Upper lobe of right lung (tissue), 1 donor: ENCODE data around the gene NINJ2. TPM values are rescaled to one million over a fixed set of nuclear protein-coding genes. Genes with fewer than 3 reads are reported as not detected.

Experiments used
- ATAC-seq: fragments of 200-7000 bp; cut with Tn5 transposase; one replicate; pipeline ENCODE4 v1.9.1; 2020; ENCODE audit warnings: mild to moderate bottlenecking, moderate library complexity
- DNase-seq: peaks from one replicate; pipeline ENCODE4 v3.0.0-alpha.2; 2020
- H3K27ac ChIP-seq: fragments of 200-600 bp; one replicate; pipeline ENCODE4 v1.8.0; 2022
- H3K27me3 ChIP-seq: fragments of 200-600 bp; one replicate; pipeline ENCODE4 v1.8.0; 2022; ENCODE audit warnings: mild to moderate bottlenecking
- H3K36me3 ChIP-seq: fragments of 200-600 bp; one replicate; pipeline ENCODE4 v1.8.0; 2022
- H3K4me1 ChIP-seq: fragments of 200-600 bp; one replicate; pipeline ENCODE4 v1.8.0; 2022
- H3K4me3 ChIP-seq: fragments of 200-600 bp; one replicate; pipeline ENCODE4 v1.8.0; 2022; ENCODE audit warnings: mild to moderate bottlenecking
- H3K9me3 ChIP-seq: fragments of 200-600 bp; one replicate; pipeline ENCODE4 v1.8.0; 2022
- CTCF ChIP-seq: fragments of 200-600 bp; IDR thresholded peaks from one replicate; pipeline ENCODE4 v1.8.0; 2022; ENCODE audit warnings: antibody characterized with exemption
- intact Hi-C: fragments of 100-400 bp; cut with DNase I; formaldehyde crosslinking; loops from one replicate; pipeline ENCODE4 v1.11.0; 2022
- total RNA-seq: library from RNA; stranded (reverse); fragmentation: NEBNext Ultra II Directional; extraction: Animal tissue kit (Norgen Biotek cat#: 25700); gene quantifications from one replicate; pipeline ENCODE4 v1.2.1, GENCODE V29; 2021
- donor health status: DM: no; HTN: yes; CAD: no; lungs with severe emphysema.

NINJ2 gene
- total RNA-seq, 1 donor from 2014 or later, result 23.4 TPM

- no peak overlapping the region for H3K4me3 ChIP-seq
- DNase-seq (no peak), ATAC-seq (no peak)
- no peaks in the 10 kb centered on the region for H3K27me3 ChIP-seq
- H3K4me1 ChIP-seq, result peaks cover 16% of the 10 kb centered on the region
- no peak overlapping the region for H3K27ac ChIP-seq
- no peak for TF ChIP-seq CTCF
- no peaks in the 10 kb centered on the region for H3K36me3 ChIP-seq
- H3K9me3 ChIP-seq, result no peaks in the 10 kb centered on the region
- intact Hi-C loops, result loop anchor here (5.0 kb wide), 2 partner anchors 247 to 387 kb away; no protein-coding TSS in a partner anchor
Observed at GRCh38 chr12:565161-565560, 98.1 kb downstream of the NINJ2 start.

DNA sequence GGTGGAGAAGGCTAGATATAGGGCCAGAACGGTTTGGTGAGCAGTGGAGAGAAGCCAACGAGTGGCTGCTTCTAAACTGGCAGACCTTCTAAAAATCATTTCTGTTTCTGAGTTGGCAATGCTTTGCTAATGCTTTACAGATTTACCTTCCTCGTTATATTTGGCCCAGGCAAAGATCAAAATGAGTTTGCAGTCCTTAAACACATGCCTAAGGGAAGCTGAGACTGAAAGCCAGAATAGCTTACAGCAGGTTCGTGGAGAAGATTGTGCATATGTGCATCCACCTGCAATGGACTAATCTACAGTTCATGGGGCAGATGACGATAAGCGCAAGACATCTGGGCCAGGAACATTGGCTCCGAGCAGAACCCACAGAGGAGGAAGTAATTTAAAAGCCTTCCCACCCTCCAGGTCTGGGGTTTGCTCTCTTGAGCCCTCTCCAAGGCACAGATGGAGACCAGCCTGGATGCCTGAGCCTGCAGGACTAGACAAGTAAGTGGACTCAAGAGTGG, 99.4 kb downstream of the NINJ2 start:
- Histone ChIP-seq H3K9me3 (no peaks in the 10 kb centered on the region), H3K4me3 (no peak overlapping the region), H3K27ac (no peak overlapping the region), H3K4me1 (peaks cover 8% of the 10 kb centered on the region), H3K27me3 (no peaks in the 10 kb centered on the region), H3K36me3 (no peaks in the 10 kb centered on the region)
- TF ChIP-seq CTCF, result no peak
- intact Hi-C loops, result no loop called here
- DNase-seq (no peak), ATAC-seq (no peak)

DNA sequence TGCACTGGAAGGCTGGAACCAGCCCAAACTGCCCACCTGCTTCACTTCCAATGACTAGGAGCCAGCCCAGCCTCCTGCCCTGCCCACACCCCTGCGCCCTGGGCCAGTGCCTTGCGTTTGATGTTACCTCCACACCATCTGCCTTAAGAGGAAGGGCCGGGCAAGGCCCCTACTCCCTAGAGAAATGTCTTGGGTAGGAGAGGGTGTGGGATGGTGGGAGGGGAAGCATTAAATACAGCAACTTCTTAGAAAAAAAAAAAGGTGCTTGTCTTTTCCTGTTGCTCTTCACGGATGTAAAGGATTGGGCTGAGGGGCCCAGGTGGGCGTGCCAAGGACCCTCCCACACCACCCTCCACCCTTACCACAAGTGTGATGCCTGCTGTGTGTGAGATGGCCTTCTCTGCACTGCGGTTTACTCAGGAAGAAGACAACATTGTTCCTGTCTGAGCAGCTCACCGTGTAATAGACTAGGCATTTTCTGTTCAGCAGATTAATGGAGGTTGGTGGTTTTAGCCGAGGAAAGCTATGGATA, 99.9 kb downstream of the NINJ2 start:
- no peaks in the 10 kb centered on the region for H3K9me3 ChIP-seq
- no peaks in the 10 kb centered on the region for H3K27me3 ChIP-seq
- H3K27ac ChIP-seq, result peak overlapping the region; percentile 70
- TF ChIP-seq CTCF, result no peak
- no peak overlapping the region for H3K4me3 ChIP-seq
- intact Hi-C loops, result no loop called here
- no peaks in the 10 kb centered on the region for H3K36me3 ChIP-seq
- H3K4me1 ChIP-seq, result peaks cover 8% of the 10 kb centered on the region
- ATAC-seq, result peak; percentile 6
- no peak for DNase-seq

DNA sequence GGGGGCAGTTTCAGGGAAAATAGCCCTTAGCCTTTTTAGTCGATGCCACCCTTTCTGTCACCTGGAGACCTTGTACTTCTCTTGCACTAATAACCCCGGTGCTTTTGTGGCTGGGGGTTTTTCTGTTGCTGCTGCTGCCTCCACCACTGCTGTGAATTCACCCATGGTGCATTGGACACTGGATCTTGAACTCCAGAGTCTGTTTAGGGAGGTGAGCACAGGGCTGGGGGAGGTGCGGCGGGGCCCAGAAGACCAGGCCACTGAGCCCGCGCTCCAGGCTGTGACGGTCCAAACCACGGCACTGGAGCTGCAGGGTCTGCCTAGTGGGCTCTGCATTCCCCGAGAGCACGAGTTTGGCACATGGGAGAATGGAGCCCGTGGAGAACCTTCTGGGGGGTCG, 100.6 kb downstream of the NINJ2 start:
- intact Hi-C loops, result no loop called here
- TF ChIP-seq CTCF, result no peak
- Histone ChIP-seq H3K27me3 (no peaks in the 10 kb centered on the region), H3K4me3 (no peak overlapping the region), H3K27ac (peak overlapping the region; percentile 70), H3K4me1 (peaks cover 8% of the 10 kb centered on the region), H3K36me3 (no peaks in the 10 kb centered on the region), H3K9me3 (no peaks in the 10 kb centered on the region)
- ATAC-seq, result no peak
- DNase-seq, result no peak

- Histone ChIP-seq H3K36me3 (no peaks in the 10 kb centered on the region), H3K27ac (peak overlapping the region; percentile 70), H3K9me3 (no peaks in the 10 kb centered on the region), H3K4me1 (peaks cover 8% of the 10 kb centered on the region), H3K27me3 (no peaks in the 10 kb centered on the region), H3K4me3 (peak overlapping the region; percentile 23)
- DNase-seq (peak; percentile 87), ATAC-seq (peak; percentile 78)
- intact Hi-C loops, result no loop called here
- no peak for TF ChIP-seq CTCF
Observed at GRCh38 chr12:561908-562593, 101.2 kb downstream of the NINJ2 start.
